ENCODE measurements around the gene TBC1D20. TPM values are rescaled to one million over a fixed set of nuclear protein-coding genes. Genes with fewer than 3 reads are reported as not detected.
"Not testable (repeated sequence)": the region's sequence is repeated elsewhere in the genome, so short reads cannot be mapped to it uniquely, and the experiment has no call there.

The TBC1D20 gene
- total and polyA plus RNA-seq, 2 donors from 2014 or later = 19.5 to 26.2 TPM

DNA sequence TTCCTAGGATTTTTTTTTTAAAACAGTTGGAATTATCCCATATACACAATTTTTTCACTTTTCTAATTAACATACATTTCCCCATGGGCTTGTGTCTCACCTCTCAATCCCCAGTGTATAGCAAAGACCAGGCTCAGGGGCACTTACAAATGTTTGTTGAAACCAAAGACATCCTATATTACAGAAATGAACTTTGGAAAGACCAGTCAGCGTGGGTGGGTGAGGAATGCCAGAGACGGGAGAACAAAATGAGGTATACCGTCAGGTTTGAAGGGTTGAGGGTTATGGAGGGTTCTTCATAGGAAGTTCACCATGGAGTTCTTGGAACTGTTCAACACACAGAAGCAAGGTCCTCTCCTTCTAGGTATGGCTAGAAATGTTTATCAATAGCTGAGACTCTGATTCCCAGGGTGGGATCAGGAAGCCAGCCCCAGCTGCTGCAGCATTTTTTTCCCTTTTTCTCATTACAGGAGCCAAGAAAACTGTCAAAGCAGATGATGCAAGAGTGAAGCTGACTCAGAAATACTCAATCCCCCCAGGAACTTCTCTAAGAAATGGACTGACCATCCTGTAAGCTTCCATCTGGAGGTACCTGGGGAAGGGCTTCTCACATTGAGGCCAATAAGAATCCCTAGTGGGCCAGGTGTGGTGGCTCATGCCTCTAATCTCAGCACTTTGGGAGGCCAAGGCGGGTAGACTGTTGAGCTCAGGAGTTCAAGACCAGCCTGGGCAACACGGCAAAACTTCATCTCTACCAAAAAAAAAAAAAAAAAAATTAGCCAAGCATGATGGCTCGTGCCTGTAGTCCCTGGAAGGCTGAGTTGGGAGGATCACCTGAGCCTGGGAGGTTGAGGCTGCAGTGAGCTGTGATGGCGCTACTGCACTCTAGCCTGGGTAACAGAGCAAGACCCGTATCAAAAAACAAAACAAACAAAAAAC is 15.9 kb upstream of the TBC1D20 start:
- H3K36me3 ChIP-seq (ENCODE audit: control insufficient read depth in 2 of 3, insufficient read depth in 3 of 3, low read length in 3 of 3) = peaks cover 6 to 26% (median 15%) of the 10 kb centered on the region in 3 donors
- H3K9ac ChIP-seq (ENCODE audit: low read length in 3 of 3) = no peak overlapping the region
- intact Hi-C loops (cut with DNase I) = loop anchor here (5.0 kb wide), 1 partner anchor 121 kb away; no protein-coding TSS in a partner anchor
- no peak for FAIRE-seq
- no peaks in the 10 kb centered on the region for H3K4me1 ChIP-seq (ENCODE audit: control insufficient read depth in 2 of 3, insufficient read depth in 2 of 3, low read depth in 1 of 3, low read length in 3 of 3)
- H3K9me3 ChIP-seq (ENCODE audit: control insufficient read depth in 2 of 3, insufficient read depth in 1 of 3, low read length in 3 of 3) = no peaks in the 10 kb centered on the region
- TF ChIP-seq, protein P1, sequence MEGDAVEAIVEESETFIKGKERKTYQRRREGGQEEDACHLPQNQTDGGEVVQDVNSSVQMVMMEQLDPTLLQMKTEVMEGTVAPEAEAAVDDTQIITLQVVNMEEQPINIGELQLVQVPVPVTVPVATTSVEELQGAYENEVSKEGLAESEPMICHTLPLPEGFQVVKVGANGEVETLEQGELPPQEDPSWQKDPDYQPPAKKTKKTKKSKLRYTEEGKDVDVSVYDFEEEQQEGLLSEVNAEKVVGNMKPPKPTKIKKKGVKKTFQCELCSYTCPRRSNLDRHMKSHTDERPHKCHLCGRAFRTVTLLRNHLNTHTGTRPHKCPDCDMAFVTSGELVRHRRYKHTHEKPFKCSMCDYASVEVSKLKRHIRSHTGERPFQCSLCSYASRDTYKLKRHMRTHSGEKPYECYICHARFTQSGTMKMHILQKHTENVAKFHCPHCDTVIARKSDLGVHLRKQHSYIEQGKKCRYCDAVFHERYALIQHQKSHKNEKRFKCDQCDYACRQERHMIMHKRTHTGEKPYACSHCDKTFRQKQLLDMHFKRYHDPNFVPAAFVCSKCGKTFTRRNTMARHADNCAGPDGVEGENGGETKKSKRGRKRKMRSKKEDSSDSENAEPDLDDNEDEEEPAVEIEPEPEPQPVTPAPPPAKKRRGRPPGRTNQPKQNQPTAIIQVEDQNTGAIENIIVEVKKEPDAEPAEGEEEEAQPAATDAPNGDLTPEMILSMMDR (IDR thresholded peaks at IDR 0.05; ENCODE audit: borderline replicate concordance, extremely low read depth, insufficient read depth) = no peak
- DNase-seq = no peak
- H3K4me3 ChIP-seq (ENCODE audit: low read length in 3 of 3) = no peak overlapping the region
- no peaks in the 10 kb centered on the region for H3K27me3 ChIP-seq (ENCODE audit: control insufficient read depth, insufficient read depth, low read length)
- H3K27ac ChIP-seq (ENCODE audit: low read depth in 2 of 2, low read length in 2 of 2) = no peak overlapping the region

DNA sequence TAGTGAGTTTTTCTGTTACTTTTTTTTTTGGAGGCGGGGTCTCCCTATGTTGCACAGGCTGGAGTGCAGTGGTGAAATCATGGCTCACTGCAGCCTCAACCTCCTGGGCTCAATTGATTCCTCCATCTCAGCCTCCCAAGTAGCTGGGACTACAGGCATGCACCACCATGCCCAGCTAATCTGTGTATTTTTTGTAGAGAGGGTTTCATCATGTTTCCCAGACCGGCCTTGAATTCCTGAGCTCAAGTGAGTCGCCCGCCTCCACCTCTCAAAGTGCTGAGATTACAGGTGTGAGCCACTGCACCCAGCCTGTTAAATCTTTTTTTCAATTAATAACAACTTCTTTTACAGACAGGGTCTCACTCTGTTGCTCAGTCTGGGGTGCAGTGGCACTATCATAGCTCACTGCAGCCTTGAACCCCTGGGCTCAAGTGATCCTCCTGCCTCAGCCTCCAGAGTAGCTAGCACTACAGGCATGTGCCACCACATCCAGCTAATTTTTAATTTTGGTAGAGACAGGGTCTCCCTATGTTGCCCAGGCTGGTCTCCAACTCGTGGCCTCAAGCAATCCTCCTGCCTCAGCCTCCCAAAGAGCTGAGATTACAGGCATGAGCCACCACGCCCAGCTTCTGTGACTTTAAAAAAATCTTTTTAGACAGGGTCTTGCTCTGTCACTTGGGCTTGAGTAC is 14.4 kb upstream of the TBC1D20 start:
- H3K4me1 ChIP-seq (ENCODE audit: control insufficient read depth in 2 of 3, insufficient read depth in 2 of 3, low read depth in 1 of 3, low read length in 3 of 3); H3K9ac ChIP-seq (ENCODE audit: low read length in 3 of 3); H3K27ac ChIP-seq (ENCODE audit: low read depth in 2 of 2, low read length in 2 of 2); FAIRE-seq; H3K9me3 ChIP-seq (ENCODE audit: control insufficient read depth in 2 of 3, insufficient read depth in 1 of 3, low read length in 3 of 3); H3K4me3 ChIP-seq (ENCODE audit: low read length in 3 of 3); DNase-seq; H3K27me3 ChIP-seq (ENCODE audit: control insufficient read depth, insufficient read depth, low read length): not testable (repeated sequence)
- peaks cover 6 to 16% (median 6%) of the 10 kb centered on the region in 3 donors for H3K36me3 ChIP-seq (ENCODE audit: control insufficient read depth in 2 of 3, insufficient read depth in 3 of 3, low read length in 3 of 3)
- intact Hi-C loops (cut with DNase I) = loop anchor here (5.0 kb wide), 1 partner anchor 119 kb away; no protein-coding TSS in a partner anchor

DNA sequence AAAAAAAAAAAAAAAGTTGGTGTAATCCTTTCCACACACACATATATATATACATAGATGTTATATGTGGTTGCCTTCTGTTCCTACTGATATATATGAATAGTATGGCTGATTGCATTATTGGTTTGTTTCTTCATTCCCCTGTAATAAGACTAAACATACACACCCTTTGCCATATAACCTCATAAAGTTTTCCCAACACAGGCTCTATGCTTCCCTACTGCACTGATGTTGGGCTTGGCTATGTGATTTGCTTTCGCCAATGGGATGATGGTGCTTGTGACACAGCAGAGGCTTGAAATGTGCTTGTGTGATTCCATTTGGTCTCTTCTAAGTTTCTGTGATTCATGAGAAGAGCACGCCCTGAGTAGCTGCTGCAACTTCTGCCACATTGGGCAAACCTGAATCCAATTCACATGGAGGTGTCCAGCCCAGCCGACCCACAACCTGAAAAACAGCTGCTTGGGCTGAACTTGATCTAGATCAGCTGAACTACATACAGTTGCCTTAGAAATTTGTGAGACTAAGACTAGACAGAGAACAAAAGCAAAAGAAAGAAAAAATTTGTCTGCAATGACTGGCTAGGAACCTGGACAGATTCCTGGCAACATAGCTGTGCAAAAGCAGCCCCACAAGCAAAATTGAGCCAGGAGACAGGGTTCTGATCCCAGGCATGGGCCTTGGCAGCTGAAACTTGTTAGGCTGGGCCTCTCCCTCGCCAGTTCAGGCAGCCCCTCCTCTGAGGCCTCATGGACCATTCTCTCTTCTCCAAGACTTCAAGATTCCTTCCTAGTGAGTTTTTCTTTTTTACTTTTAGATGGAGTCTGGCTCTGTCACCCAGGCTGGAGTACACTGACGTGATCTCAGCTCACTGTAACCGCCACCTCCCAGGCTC is 13.4 kb upstream of the TBC1D20 start:
- no peaks in the 10 kb centered on the region for H3K27me3 ChIP-seq (ENCODE audit: control insufficient read depth, insufficient read depth, low read length)
- H3K27ac ChIP-seq (ENCODE audit: low read depth in 2 of 2, low read length in 2 of 2) = no peak overlapping the region
- H3K4me1 ChIP-seq (ENCODE audit: control insufficient read depth in 2 of 3, insufficient read depth in 2 of 3, low read depth in 1 of 3, low read length in 3 of 3) = no peaks in the 10 kb centered on the region
- no peak overlapping the region for H3K9ac ChIP-seq (ENCODE audit: low read length in 3 of 3)
- intact Hi-C loops (cut with DNase I) = loop anchor here (5.0 kb wide), 1 partner anchor 118 kb away; no protein-coding TSS in a partner anchor
- FAIRE-seq = no peak
- TF ChIP-seq, protein P1 (IDR thresholded peaks at IDR 0.05; ENCODE audit: borderline replicate concordance, extremely low read depth, insufficient read depth) = no peak
- no peak for DNase-seq
- peaks cover 4 to 16% (median 6%) of the 10 kb centered on the region in 3 donors for H3K36me3 ChIP-seq (ENCODE audit: control insufficient read depth in 2 of 3, insufficient read depth in 3 of 3, low read length in 3 of 3)
- H3K9me3 ChIP-seq (ENCODE audit: control insufficient read depth in 2 of 3, insufficient read depth in 1 of 3, low read length in 3 of 3) = no peaks in the 10 kb centered on the region
- no peak overlapping the region for H3K4me3 ChIP-seq (ENCODE audit: low read length in 3 of 3)

Measured in kidney (tissue), 14 donors.